Muscle layer of colon (tissue), 2 donors: ENCODE data around the gene SDR9C7.
"Not testable (repeated sequence)": the region's sequence is repeated elsewhere in the genome, so short reads cannot be mapped to it uniquely, and the experiment has no call there.

ENCODE experiments used
- H3K27ac ChIP-seq: one replicate; pipeline ENCODE4 v1.7.0; 2013; ENCODE audit warnings: low read depth, mild to moderate bottlenecking, low read length, moderate library complexity
- H3K27me3 ChIP-seq, 2 donors: one replicate each; pipeline ENCODE4 v1.7.0; 2013; ENCODE audit warnings: low read length in 2 of 2, mild to moderate bottlenecking in 2 of 2; ENCODE audit not compliant: insufficient read depth in 2 of 2, control insufficient read depth in 1 of 2
- H3K36me3 ChIP-seq: one replicate; pipeline ENCODE4 v1.7.0; 2013; ENCODE audit warnings: mild to moderate bottlenecking, low read length; ENCODE audit not compliant: insufficient read depth
- H3K4me1 ChIP-seq: one replicate; pipeline ENCODE4 v1.7.0; 2013; ENCODE audit warnings: mild to moderate bottlenecking, low read length; ENCODE audit not compliant: insufficient read depth
- H3K4me3 ChIP-seq, 2 donors: one replicate each; pipeline ENCODE4 v1.7.0; 2013; ENCODE audit warnings: low read length in 2 of 2, low read depth in 1 of 2, mild to moderate bottlenecking in 1 of 2, moderate library complexity in 1 of 2
- H3K9ac ChIP-seq: one replicate; pipeline ENCODE4 v1.7.0; 2013; ENCODE audit warnings: low read length
- H3K9me3 ChIP-seq: one replicate; pipeline ENCODE4 v1.7.0; 2013; ENCODE audit warnings: mild to moderate bottlenecking, low read length
- donor health status: abdominal sarcoma.
- donor health status: Adenocarcinoma of cecum.

The SDR9C7 gene

GRCh38 chr12:56905852-56906251, 28.4 kb downstream of the SDR9C7 start:
- Histone ChIP-seq H3K27me3 (no peaks in the 10 kb centered on the region), H3K27ac (no peak overlapping the region), H3K36me3 (no peaks in the 10 kb centered on the region), H3K4me3 (no peak overlapping the region), H3K9me3 (peaks cover 3% of the 10 kb centered on the region), H3K9ac (no peak overlapping the region), H3K4me1 (no peaks in the 10 kb centered on the region)

- H3K4me3 ChIP-seq: no peak overlapping the region
- H3K4me1 ChIP-seq: no peaks in the 10 kb centered on the region
- H3K27ac ChIP-seq: no peak overlapping the region
- no peaks in the 10 kb centered on the region for H3K27me3 ChIP-seq
- H3K36me3 ChIP-seq: no peaks in the 10 kb centered on the region
- no peak overlapping the region for H3K9ac ChIP-seq
- H3K9me3 ChIP-seq: peaks cover 7% of the 10 kb centered on the region
These were observed 30.8 kb downstream of the SDR9C7 start for GRCh38 chr12:56903374-56903773.

- H3K9me3 ChIP-seq, H3K27me3 ChIP-seq, H3K9ac ChIP-seq, H3K36me3 ChIP-seq, H3K4me3 ChIP-seq, H3K27ac ChIP-seq, H3K4me1 ChIP-seq: not testable (repeated sequence)
These were observed 32.9 kb downstream of the SDR9C7 start for GRCh38 chr12:56901313-56901712.

GRCh38 chr12:56900583-56900982, 33.6 kb downstream of the SDR9C7 start:
- H3K36me3 ChIP-seq: no peaks in the 10 kb centered on the region
- H3K9me3 ChIP-seq: peaks cover 7% of the 10 kb centered on the region
- H3K4me3 ChIP-seq: no peak overlapping the region
- no peaks in the 10 kb centered on the region for H3K27me3 ChIP-seq
- no peaks in the 10 kb centered on the region for H3K4me1 ChIP-seq
- H3K27ac ChIP-seq: no peak overlapping the region
- H3K9ac ChIP-seq: no peak overlapping the region

- H3K4me3 ChIP-seq: no peak overlapping the region
- H3K9me3 ChIP-seq: peaks cover 7% of the 10 kb centered on the region
- H3K36me3 ChIP-seq: no peaks in the 10 kb centered on the region
- H3K27me3 ChIP-seq: no peaks in the 10 kb centered on the region
- no peaks in the 10 kb centered on the region for H3K4me1 ChIP-seq
- H3K27ac ChIP-seq: no peak overlapping the region
- H3K9ac ChIP-seq: no peak overlapping the region
These were observed 35.3 kb downstream of the SDR9C7 start for GRCh38 chr12:56898938-56899337.

GRCh38 chr12:56897844-56898361, 36.3 kb downstream of the SDR9C7 start:
- Histone ChIP-seq H3K4me3 (no peak overlapping the region), H3K36me3 (no peaks in the 10 kb centered on the region), H3K9me3 (peaks cover 7% of the 10 kb centered on the region), H3K27ac (no peak overlapping the region), H3K4me1 (no peaks in the 10 kb centered on the region), H3K27me3 (no peaks in the 10 kb centered on the region), H3K9ac (no peak overlapping the region)

- H3K9me3 ChIP-seq: peaks cover 6% of the 10 kb centered on the region
- H3K27me3 ChIP-seq: no peaks in the 10 kb centered on the region
- no peaks in the 10 kb centered on the region for H3K4me1 ChIP-seq
- H3K4me3 ChIP-seq: no peak overlapping the region
- no peaks in the 10 kb centered on the region for H3K36me3 ChIP-seq
- no peak overlapping the region for H3K27ac ChIP-seq
- no peak overlapping the region for H3K9ac ChIP-seq
These were observed 38.1 kb downstream of the SDR9C7 start for GRCh38 chr12:56896082-56896481.

- H3K36me3 ChIP-seq: no peaks in the 10 kb centered on the region
- H3K9me3 ChIP-seq: no peaks in the 10 kb centered on the region
- H3K9ac ChIP-seq: no peak overlapping the region
- no peak overlapping the region for H3K4me3 ChIP-seq
- no peaks in the 10 kb centered on the region for H3K27me3 ChIP-seq
- no peaks in the 10 kb centered on the region for H3K4me1 ChIP-seq
- no peak overlapping the region for H3K27ac ChIP-seq
These were observed 39.4 kb downstream of the SDR9C7 start for GRCh38 chr12:56894698-56895368.

- H3K27ac ChIP-seq, H3K4me1 ChIP-seq, H3K9me3 ChIP-seq, H3K27me3 ChIP-seq, H3K36me3 ChIP-seq, H3K9ac ChIP-seq, H3K4me3 ChIP-seq: not testable (repeated sequence)
These were observed 42.3 kb downstream of the SDR9C7 start for GRCh38 chr12:56891885-56892284.

- Histone ChIP-seq H3K36me3 (no peaks in the 10 kb centered on the region), H3K27ac (no peak overlapping the region), H3K4me1 (no peaks in the 10 kb centered on the region), H3K27me3 (no peaks in the 10 kb centered on the region), H3K9me3 (no peaks in the 10 kb centered on the region), H3K9ac (no peak overlapping the region), H3K4me3 (no peak overlapping the region)
These were observed 47.9 kb downstream of the SDR9C7 start for GRCh38 chr12:56886319-56886718.

GRCh38 chr12:56885316-56885715, 48.9 kb downstream of the SDR9C7 start:
- no peak overlapping the region for H3K27ac ChIP-seq
- no peaks in the 10 kb centered on the region for H3K4me1 ChIP-seq
- no peak overlapping the region for H3K4me3 ChIP-seq
- H3K9ac ChIP-seq: no peak overlapping the region
- no peaks in the 10 kb centered on the region for H3K36me3 ChIP-seq
- H3K9me3 ChIP-seq: no peaks in the 10 kb centered on the region
- H3K27me3 ChIP-seq: no peaks in the 10 kb centered on the region

- Histone ChIP-seq H3K4me3 (no peak overlapping the region), H3K27me3 (no peaks in the 10 kb centered on the region), H3K4me1 (no peaks in the 10 kb centered on the region), H3K9me3 (no peaks in the 10 kb centered on the region), H3K27ac (no peak overlapping the region), H3K9ac (no peak overlapping the region), H3K36me3 (no peaks in the 10 kb centered on the region)
These were observed 49.8 kb downstream of the SDR9C7 start for GRCh38 chr12:56884421-56884820.
